Caco-2 (cell line): ENCODE data around the gene IRGM. TPM values are rescaled to one million over a fixed set of nuclear protein-coding genes. Genes with fewer than 3 reads are reported as not detected.

ENCODE experiments used
- BruUV-seq: library from RNA; stranded (reverse); fragments of 400-500 nt; replicated peaks from 2 replicates; lab custom pipeline; 2021; lab: Mats Ljungman, UMichigan
- CTCF ChIA-PET: fragments of 300-600 bp; sonication (Branson Sonifier 250); formaldehyde crosslinking; loops from one replicate; lab custom pipeline; 2022; ENCODE audit warnings: antibody characterized with exemption; lab: Charles Lee
- POLR2A ChIA-PET: fragments of 300-600 bp; sonication (Branson Sonifier 250); formaldehyde crosslinking; loops from one replicate; lab custom pipeline; 2022; ENCODE audit warnings: antibody characterized with exemption; lab: Charles Lee
- DNase-seq, 2 experiments: peaks; one replicate each; pipeline versions ENCODE4 v3.0.0 to v3.0.0-alpha.2; 2020 to 2022
- H3K27me3 ChIP-seq: replicated peaks from 2 replicates; pipeline ENCODE4 v1.6.0; 2011; ENCODE audit warnings: low read length; ENCODE audit not compliant: control insufficient read depth, insufficient read depth
- H3K36me3 ChIP-seq: 2 replicates; pipeline ENCODE4 v1.5.1; 2011; ENCODE audit warnings: low read length; ENCODE audit not compliant: control insufficient read depth, insufficient read depth
- H3K4me1 ChIP-seq: fragments of 250-450 bp; sonication (Bioruptor Pico); 2 replicates; pipeline ENCODE4 v1.5.1; 2020; ENCODE audit warnings: mild to moderate bottlenecking
- H3K4me3 ChIP-seq: 2 replicates; pipeline ENCODE4 v1.5.1; 2011; ENCODE audit warnings: low read depth, mild to moderate bottlenecking, control low read depth, low read length
- H3K9me3 ChIP-seq: fragments of 250-450 bp; sonication (Bioruptor Pico); 2 replicates; pipeline ENCODE4 v1.5.1; 2020; ENCODE audit warnings: mild to moderate bottlenecking, moderate library complexity
- H3K27ac Mint-ChIP-seq: one replicate; pipeline ENCODE4 v1.8.0; 2022; ENCODE audit warnings: mixed read lengths; ENCODE audit not compliant: unreplicated experiment
- H3K27me3 Mint-ChIP-seq: one replicate; pipeline ENCODE4 v1.8.0; 2022; ENCODE audit warnings: mixed read lengths; ENCODE audit not compliant: insufficient read depth, unreplicated experiment
- H3K36me3 Mint-ChIP-seq: one replicate; pipeline ENCODE4 v1.8.0; 2022; ENCODE audit warnings: mild to moderate bottlenecking, mixed read lengths; ENCODE audit not compliant: insufficient read depth, unreplicated experiment
- H3K4me1 Mint-ChIP-seq: one replicate; pipeline ENCODE4 v1.8.0; 2022; ENCODE audit warnings: low read depth, mixed read lengths; ENCODE audit not compliant: unreplicated experiment
- H3K4me3 Mint-ChIP-seq: one replicate; pipeline ENCODE4 v1.8.0; 2022; ENCODE audit warnings: mild to moderate bottlenecking, moderate library complexity, mixed read lengths; ENCODE audit not compliant: unreplicated experiment
- H3K9me3 Mint-ChIP-seq: one replicate; pipeline ENCODE4 v1.8.0; 2022; ENCODE audit warnings: mixed read lengths; ENCODE audit not compliant: unreplicated experiment
- CTCF ChIP-seq, 2 experiments: fragments of 200-600 bp in 1 of 2; IDR thresholded peaks; 1 replicate in 1 of 2; 2 replicates in 1 of 2; pipeline versions ENCODE4 v1.5.1 to v1.8.0; 2011 to 2022; ENCODE audit warnings: antibody characterized with exemption in 1 of 2, control low read depth in 1 of 2, inconsistent platforms in 1 of 2, low read depth in 1 of 2, low read length in 1 of 2, mild to moderate bottlenecking in 1 of 2, moderate library complexity in 1 of 2; ENCODE audit not compliant: insufficient read depth in 1 of 2, severe bottlenecking in 1 of 2, unreplicated experiment in 1 of 2
- intact Hi-C: fragments of 100-400 bp; cut with micrococcal nuclease; formaldehyde crosslinking; loops from one replicate; pipeline ENCODE4 v1.10.0; 2022; ENCODE audit not compliant: unreplicated experiment
- total RNA-seq: library from RNA; stranded (reverse); gene quantifications from 2 replicates; pipeline ENCODE4 v1.2.3, GENCODE V29; 2022

The IRGM gene
- total RNA-seq, 1 experiment from 2014 or later: 0.29 TPM

GRCh38 chr5:150804388-150804787 is 41.9 kb upstream of the IRGM start:
- Mint-ChIP-seq H3K27me3 (no peaks in the 10 kb centered on the region), H3K36me3 (peaks cover 6% of the 10 kb centered on the region), H3K4me1 (peaks cover 15% of the 10 kb centered on the region), H3K4me3 (no peak overlapping the region), H3K27ac (no peak overlapping the region), H3K9me3 (peaks cover 59% of the 10 kb centered on the region)
- intact Hi-C loops: loop anchor here (5.0 to 10.0 kb wide), 2 partner anchors 198 to 360 kb away; no protein-coding TSS in a partner anchor
- Histone ChIP-seq H3K36me3 (no peaks in the 10 kb centered on the region), H3K27me3 (no peaks in the 10 kb centered on the region), H3K4me3 (no peak overlapping the region), H3K4me1 (peaks cover 17% of the 10 kb centered on the region), H3K9me3 (peaks cover 3% of the 10 kb centered on the region; the same call in 1 of the 2 replicates)
- POLR2A ChIA-PET: no interaction called here
- no TSS peak for BruUV-seq
- no peak for DNase-seq
- no peak for TF ChIP-seq CTCF (IDR thresholded peaks at IDR 0.05; ENCODE audit: insufficient read depth in 1 of 2, low read depth in 1 of 2, low read length in 1 of 2, severe bottlenecking in 1 of 2, unreplicated experiment in 1 of 2)
- CTCF ChIA-PET: interaction anchor here (0.8 kb wide), 1 partner anchor 24 kb away, joined by 3 read pairs; no protein-coding TSS in a partner anchor

GRCh38 chr5:150809363-150809762 is 37.0 kb upstream of the IRGM start:
- no peak overlapping the region for H3K4me3 ChIP-seq
- CTCF ChIA-PET: interaction anchor here (1.0 to 1.2 kb wide), 2 partner anchors 31 to 38 kb away, joined by 3 to 5 read pairs; partner anchors contain the start of gene SMIM3
- peaks cover 61% of the 10 kb centered on the region for H3K9me3 Mint-ChIP-seq
- H3K4me3 Mint-ChIP-seq: no peak overlapping the region
- H3K9me3 ChIP-seq: peaks cover 29% of the 10 kb centered on the region
- peak overlapping the region; percentile 76 for H3K27ac Mint-ChIP-seq
- POLR2A ChIA-PET: interaction anchor here (0.8 to 1.1 kb wide), 2 partner anchors 31 to 51 kb away, joined by 3 to 4 read pairs; partner anchors contain the start of genes DCTN4 and SMIM3
- H3K27me3 Mint-ChIP-seq: no peaks in the 10 kb centered on the region
- BruUV-seq: no TSS peak
- H3K36me3 ChIP-seq: no peaks in the 10 kb centered on the region
- peaks cover 19% of the 10 kb centered on the region for H3K4me1 ChIP-seq
- H3K27me3 ChIP-seq: no peaks in the 10 kb centered on the region
- H3K4me1 Mint-ChIP-seq: peaks cover 19% of the 10 kb centered on the region
- peak; percentile 73 to 75 for DNase-seq
- intact Hi-C loops: loop anchor here (1.0 to 10.0 kb wide), 3 partner anchors 8 to 355 kb away; partner anchors contain the start of gene IRGM
- TF ChIP-seq CTCF (IDR thresholded peaks at IDR 0.05; ENCODE audit: insufficient read depth in 1 of 2, low read depth in 1 of 2, low read length in 1 of 2, severe bottlenecking in 1 of 2, unreplicated experiment in 1 of 2): no peak
- H3K36me3 Mint-ChIP-seq: no peaks in the 10 kb centered on the region

- ChIA-PET POLR2A (no interaction called here), CTCF (no interaction called here)
- H3K9me3 Mint-ChIP-seq: peaks cover 39% of the 10 kb centered on the region
- TF ChIP-seq CTCF (IDR thresholded peaks at IDR 0.05; ENCODE audit: insufficient read depth in 1 of 2, low read depth in 1 of 2, low read length in 1 of 2, severe bottlenecking in 1 of 2, unreplicated experiment in 1 of 2): no peak
- no peak overlapping the region for H3K4me3 Mint-ChIP-seq
- DNase-seq: no peak
- intact Hi-C loops: no loop called here
- H3K27me3 Mint-ChIP-seq: no peaks in the 10 kb centered on the region
- no peak overlapping the region for H3K4me3 ChIP-seq
- BruUV-seq: no TSS peak
- H3K36me3 Mint-ChIP-seq: no peaks in the 10 kb centered on the region
- H3K27me3 ChIP-seq: no peaks in the 10 kb centered on the region
- H3K27ac Mint-ChIP-seq: no peak overlapping the region
- H3K36me3 ChIP-seq: no peaks in the 10 kb centered on the region
- H3K4me1 ChIP-seq: peaks cover 2% of the 10 kb centered on the region
- peaks cover 4% of the 10 kb centered on the region for H3K4me1 Mint-ChIP-seq
- peaks cover 26% of the 10 kb centered on the region for H3K9me3 ChIP-seq
Measured at GRCh38 chr5:150815010-150815409, 31.3 kb upstream of the IRGM start.
